SIG-M5 treated with dmso at 0.1 percent for 504 hours (cell line): ENCODE measurements around the gene PCBP3.

Experiments used
- DNase-seq: peaks from one replicate; lab custom pipeline; 2025; ENCODE audit not compliant: unreplicated experiment; lab: John Stamatoyannopoulos, UW

The PCBP3 gene

DNA sequence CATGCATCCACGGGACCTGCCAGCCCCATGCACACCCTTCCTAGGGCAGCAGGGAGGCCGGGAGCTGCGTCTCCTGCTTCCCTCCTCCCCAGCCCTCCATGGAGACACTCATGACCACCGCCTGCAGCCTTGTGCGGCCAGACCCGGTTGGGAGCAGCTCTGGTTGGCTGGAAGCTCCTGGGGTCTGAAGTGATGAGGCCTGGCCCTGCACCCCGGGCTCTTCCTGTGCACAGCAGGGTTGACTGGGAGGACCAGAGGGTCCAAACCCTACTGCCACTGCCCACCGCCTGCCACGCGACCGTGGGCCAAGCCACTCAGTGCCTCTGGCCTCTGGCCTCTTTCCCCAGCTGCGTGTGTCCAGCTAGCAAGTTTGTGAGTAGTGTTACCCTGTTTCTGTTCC, 226.9 kb downstream of the PCBP3 start:
- DNase-seq: no peak

DNA sequence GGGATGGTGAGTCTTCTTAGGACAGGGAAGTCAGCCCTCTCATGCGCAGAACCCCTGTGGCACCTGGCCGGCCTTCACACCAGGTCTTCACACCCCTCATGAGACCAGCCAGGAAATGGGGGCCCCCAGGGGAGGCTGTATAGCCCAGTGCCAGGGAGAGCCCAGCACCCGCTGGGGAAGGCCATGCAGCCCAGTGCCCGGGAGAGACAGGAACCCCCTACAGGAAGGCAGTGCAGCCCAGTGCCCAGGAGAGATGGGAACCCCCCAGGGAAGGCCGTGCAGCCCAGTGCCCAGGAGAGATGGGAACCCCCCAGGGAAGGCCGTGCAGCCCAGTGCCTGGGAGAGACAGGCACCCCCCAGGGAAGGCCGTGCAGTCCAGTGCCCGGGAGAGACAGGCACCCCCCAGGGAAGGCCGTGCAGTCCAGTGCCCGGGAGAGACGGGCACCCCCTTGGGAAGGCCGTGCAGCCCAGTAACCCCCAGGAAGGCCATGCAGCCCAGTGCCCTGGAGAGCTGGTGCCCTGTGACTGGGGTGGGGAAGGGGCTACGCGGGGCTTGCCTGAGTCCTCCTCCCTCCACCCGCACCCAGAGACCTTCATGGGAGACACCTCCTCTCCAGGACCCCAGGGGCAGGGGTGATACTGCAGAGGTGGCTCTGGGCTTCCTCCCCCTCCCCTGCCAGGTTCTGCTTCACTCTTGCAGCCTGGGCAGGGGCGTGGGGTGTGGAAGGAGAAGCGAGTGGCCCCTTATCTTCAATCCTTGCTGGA, 227.5 kb downstream of the PCBP3 start:
- DNase-seq: no peak

DNA sequence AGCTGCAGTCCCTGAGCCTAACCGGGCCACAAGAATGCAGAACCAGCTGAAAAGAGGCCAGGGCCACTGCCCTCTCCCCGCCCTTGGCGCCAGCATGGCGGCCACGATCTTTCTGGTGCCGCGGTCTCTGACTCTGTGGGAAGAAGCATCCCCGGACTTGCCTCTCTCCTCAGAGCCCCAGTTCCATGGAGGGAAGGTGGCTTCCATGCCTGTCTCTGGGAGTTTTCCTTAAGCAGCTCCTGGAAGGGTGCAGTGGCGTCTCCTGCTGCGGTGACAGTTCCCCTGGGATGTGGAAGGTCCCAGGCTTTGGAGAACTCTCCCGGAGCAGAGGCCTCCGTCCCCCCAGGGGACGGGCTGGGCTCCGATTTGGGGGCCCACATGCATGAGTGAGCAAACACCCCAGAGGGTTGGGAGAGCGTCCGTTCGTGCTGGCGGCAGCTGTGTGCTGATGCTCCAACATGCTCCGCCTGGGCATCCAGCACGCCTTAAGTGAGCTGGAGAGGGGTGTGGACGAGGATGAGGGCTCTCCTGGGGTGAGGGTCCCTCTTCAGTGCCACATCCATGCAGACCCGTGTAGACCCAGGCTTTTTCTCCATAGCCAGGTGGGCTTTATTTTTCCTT, 228.2 kb downstream of the PCBP3 start:
- DNase-seq: no peak

GRCh38 chr21:45872471-45872870, 228.9 kb downstream of the PCBP3 start:
- no peak for DNase-seq

DNA sequence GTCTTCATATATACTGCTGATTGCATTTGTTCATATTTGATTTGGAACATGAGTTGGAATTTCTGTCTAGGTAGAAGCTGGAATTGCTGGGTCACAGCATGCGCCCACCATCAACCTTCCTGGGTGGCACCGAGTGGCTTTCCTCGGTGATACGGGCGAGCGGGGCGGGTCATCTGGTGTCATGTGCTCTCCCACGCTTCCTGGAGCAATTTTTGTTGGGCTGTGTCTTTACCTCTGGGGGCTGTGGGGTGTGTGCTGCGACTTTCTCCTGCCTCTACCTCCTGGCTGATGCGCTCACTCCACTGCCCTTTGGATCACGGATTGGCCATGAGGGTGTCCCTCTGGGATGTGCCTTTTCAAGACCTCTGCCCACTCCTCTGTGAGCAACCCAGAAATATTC, 229.4 kb downstream of the PCBP3 start:
- no peak for DNase-seq

DNA sequence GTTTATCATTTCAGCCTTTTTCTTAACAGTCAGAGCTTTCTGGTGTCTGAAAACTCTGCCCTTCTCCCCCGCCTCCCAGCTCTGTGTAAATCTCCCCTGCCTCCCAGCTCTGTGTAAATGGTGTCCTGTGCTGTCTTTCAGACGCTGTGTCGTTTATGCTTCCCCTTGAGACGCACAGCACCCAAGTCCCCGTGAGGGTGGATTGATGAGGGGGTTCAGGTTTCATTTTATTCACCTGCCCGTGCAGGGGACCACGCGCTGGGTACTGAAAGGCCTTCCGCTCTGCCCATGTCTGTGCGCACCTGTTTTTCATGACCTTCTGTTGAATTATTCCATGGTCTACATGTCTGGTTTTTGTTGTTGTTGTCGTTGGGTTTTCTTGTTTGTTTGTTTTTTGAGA, 229.9 kb downstream of the PCBP3 start:
- DNase-seq: no peak

DNA sequence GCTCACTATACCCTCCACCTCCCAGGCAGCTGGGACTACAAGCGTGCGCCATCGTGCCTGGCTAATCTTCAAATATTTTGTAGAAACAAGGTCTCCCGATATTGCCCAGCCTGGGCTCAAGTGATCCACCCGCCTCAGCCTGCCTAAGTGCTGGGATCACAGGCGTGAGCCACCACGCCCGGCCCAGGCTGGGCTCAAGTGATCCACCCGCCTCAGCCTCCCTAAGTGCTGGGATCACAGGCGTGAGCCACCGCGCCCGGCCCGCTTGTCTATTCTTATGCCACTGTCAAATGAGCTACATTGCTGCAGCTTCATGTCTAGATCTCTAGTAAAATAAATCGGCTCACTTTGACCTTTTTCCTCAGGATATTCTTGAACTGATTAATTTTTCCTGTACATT, 230.3 kb downstream of the PCBP3 start:
- no peak for DNase-seq

DNA sequence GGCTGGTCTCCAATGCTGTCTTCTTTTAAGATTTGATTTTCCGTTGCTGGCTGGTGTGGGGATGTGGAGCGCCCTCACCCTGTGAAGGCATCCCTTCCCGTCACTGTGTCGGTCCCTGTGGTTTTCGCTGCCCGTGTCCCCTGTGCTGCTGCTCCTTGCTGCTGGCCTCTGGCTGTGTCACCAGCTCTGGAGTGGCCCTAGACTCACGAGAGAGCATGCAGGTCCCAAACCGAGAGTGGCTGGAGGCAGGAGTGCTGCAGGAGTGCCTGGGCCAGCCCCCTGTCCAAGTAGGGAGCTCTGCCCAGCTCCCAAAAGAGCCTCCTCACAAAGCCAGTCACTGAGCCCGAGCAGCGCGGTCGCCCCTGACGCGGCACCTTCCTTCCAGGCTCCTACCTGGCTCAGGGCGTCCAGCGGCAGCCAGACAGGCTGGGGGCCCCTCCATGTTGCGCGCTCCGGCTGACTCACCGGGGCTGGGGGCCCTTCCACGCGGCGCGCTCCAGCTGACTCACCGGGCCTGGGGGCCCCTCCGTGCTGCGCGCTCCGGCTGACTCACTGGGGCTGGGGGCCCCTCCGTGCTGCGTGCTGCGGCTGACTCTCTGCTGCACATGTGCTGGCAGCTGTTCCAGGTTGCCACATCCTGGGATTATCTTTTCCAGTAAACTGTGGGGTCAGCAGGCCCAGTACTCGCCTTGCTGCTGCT, 231.3 kb downstream of the PCBP3 start:
- peak; percentile 66 for DNase-seq

GRCh38 chr21:45875416-45875760, 231.9 kb downstream of the PCBP3 start:
- DNase-seq: no peak

DNA sequence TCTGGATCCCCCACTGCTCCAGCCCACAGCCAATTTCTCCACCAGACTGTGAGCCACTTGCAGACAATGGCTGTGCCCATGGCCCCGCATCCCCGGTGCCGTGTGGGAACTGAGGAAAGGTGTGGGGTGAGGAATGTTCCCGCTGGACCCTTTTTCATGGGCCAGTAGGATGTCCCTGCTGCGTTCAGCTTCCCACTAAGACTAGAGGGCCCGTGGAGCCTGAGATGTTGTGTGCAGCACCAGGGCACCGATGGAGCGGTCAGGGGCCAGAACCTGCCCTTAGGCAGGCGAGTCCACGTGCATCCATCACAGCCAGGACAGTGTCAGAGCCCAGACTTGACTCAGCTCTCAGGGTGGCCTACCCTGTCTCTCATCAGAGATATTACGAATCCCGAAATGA, 232.4 kb downstream of the PCBP3 start:
- DNase-seq: no peak

- no peak for DNase-seq
Observed at GRCh38 chr21:45876381-45877170, 233.1 kb downstream of the PCBP3 start.

GRCh38 chr21:45877171-45877438, 233.6 kb downstream of the PCBP3 start:
- DNase-seq: no peak

- no peak for DNase-seq
Observed at GRCh38 chr21:45877821-45878469, 234.4 kb downstream of the PCBP3 start.

DNA sequence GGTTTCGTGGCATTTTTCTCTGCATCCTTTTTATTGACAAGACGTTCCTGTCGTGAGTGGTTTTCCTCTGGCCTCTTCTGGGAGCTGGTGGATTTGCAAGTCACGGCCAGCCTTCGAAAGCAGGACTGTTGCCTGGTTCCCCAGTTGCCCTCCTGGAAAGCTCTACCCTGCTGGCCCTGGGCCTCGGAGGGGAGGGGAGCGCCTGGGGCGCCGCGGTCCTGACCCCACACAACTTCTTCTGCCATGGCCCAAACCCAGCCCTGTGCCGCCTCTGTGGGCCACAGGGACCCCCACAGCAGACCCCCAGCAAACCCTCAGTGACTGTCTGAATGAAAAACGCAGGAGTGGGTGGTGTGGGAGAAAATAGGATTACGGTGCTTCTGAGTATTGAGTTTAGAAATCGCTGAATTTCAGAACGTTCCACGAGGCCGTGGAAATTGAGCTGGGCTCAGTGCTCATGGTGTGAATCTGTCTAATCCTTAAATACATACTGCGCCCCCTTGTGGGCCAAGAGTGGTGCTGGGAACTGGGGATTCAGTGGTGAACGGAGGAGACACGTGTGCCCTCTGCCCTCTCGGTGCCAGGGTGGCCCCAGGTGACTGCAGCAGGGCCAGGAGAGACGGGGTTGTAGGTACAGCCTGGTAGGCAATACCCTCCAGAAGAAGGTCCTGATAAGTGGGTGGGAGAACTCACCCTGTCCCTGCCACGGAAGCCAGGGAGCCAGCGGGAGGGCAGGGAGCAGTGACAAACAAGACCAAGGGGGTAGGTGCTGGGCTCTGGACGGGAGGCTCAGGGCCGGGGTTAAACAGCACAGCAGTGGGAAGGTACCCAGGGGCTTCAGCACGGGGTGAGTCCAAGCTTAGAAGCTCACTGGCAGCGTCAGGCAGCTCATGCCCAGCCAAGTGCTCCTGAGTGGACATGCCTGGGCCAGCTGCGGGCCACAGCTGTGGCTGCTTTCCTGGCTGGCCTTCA, 236.9 kb downstream of the PCBP3 start:
- DNase-seq: peak; percentile 85

DNA sequence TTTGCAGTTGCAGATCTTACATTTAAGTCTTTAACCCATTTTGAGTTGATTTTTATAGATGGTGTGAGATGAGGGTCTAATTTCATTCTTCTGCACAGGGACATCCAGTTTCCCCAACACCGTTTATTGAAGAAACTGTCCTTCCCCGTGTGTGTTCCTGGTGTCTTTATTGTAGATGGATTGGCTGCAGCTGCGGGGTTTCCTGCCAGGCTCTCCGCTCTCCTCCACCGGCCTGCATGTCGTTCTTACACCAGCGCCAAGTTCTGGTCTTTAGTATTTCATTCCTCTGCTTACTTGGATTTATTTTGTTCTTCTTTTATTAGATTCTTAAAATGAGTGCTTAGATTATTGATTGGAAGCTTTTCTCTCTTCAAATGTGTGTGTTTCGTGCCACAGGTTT, 239.1 kb downstream of the PCBP3 start:
- DNase-seq: no peak

DNA sequence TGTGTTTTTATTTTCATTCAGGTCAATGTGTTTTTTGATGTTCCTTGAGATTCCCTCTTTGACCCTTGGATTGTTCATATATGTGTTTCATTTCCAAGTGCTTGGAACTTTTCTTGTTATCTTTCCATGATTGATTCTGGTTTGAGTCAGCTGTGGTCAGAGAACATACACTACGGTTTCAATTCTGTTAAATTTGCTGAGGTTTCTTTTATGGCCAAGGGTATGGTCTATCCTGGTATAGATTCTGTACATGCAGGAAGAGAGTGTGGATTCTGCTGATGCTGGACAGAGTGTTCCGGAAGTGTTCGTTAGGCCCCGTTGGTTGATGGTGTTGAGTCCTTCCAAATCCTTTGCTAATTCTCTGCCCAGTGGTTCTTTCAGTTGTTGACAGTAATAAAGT, 239.6 kb downstream of the PCBP3 start:
- no peak for DNase-seq

DNA sequence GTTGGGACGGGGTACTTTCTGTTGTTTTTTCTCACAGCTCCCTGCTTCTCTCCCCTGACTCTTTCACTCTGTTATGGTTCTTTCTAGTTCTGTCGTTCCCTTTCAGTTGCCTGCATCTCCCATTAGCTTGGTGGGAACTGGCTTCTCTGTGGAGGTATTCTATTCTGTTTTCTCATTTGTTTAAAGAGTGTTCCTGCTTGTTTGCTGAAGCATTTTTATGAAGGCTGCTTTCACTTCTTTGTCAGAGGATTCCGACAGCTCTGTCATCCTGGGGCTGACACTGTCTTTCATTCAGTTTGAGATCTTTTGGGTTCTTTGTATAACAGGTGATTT, 242.0 kb downstream of the PCBP3 start:
- DNase-seq: no peak

DNA sequence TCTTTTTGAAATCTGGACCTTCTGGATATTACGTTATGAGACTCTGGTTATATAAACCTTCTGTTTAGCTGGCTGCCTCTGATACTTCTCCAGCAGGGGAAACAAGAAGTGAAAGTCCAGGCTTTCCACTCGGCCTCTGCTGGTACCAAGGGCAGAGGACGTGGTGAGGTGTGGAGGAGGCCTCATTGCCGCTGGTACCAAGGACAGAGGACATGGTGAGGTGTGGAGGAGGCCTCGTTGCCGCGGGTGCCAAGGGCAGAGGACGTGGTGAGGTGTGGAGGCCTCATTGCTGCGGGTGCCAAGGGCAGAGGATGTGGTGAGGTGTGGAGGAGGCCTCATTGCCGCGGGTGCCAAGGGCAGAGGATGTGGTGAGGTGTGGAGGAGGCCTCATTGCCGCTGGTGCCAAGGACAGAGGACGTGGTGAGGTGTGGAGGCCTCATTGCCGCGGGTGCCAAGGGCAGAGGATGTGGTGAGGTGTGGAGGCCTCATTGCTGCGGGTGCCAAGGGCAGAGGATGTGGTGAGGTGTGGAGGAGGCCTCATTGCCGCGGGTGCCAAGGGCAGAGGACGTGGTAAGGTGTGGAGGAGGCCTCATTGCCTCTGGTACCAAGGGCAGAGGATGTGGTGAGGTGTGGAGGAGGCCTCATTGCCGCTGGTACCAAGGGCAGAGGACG, 242.5 kb downstream of the PCBP3 start:
- DNase-seq: peak; percentile 37

DNA sequence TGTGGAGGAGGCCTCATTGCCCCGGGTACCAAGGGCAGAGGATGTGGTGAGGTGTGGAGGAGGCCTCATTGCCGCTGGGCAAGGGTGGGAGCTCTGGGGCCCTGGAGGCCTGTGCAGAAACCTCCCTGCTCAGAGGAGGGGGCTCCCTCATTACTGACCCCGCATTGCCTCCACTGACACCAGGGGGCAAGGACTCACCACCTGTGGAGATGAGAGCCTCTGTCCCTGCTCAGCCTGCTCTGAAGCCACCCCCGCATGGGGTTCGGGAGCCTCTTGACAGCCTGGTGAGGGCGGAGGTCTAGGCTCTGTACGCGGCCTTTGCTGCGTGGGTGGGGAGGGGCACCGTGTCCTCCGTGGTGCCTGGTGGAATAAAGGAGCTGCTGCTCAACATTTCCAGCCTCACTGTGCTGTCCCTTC, 243.1 kb downstream of the PCBP3 start:
- no peak for DNase-seq

DNA sequence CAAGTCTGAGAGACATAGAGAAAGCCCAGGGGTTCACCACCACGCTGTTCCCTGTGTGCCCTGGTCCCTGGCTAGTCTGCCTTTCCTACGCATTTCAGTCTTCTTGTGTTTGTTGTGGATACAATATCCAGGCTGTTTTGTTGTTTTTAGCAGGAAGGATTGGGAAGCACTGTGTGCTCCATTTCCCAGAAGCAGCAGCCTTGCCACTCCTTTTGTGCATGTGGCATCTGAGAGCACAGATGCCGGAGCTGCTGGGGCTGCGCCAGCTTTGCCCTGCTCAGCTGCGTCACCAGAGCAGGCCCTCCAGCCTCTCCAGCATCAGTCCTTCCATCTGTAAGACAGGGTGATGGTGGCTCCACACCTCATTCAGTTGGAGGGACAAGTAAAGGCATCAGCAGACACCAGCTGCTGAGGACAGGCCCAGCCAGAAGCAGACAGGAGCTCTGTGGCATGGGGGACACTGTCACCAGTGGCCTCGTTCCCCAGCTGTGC, 243.6 kb downstream of the PCBP3 start:
- DNase-seq: no peak
